C4-2B (cell line): ENCODE measurements around the gene NAPSA.

Experiments
- H3K27ac ChIP-seq: fragments of 450-650 bp; 2 replicates; pipeline ENCODE4 v1.5.1; 2017
- CTCF ChIP-seq: fragments of 450-650 bp; conservative IDR thresholded peaks from 2 replicates; pipeline ENCODE4 v1.5.1; 2017; ENCODE audit warnings: mild to moderate bottlenecking
- ZFX ChIP-seq: fragments of 450-650 bp; IDR thresholded peaks from 2 replicates; pipeline ENCODE4 v1.6.1; 2017

NAPSA gene

GRCh38 chr19:50333737-50334617 is 31.5 kb downstream of the NAPSA start:
- peak overlapping the region; percentile 72 for H3K27ac ChIP-seq
- peak; percentile 83; the same call in 1 of the 2 replicates for TF ChIP-seq ZFX
- TF ChIP-seq CTCF: no peak

GRCh38 chr19:50333235-50333736 is 32.2 kb downstream of the NAPSA start:
- TF ChIP-seq ZFX: no peak
- TF ChIP-seq CTCF: no peak
- H3K27ac ChIP-seq: peak overlapping the region; percentile 72

- TF ChIP-seq ZFX (no peak), CTCF (no peak)
- H3K27ac ChIP-seq: peak overlapping the region; percentile 72; the same call in 1 of the 2 replicates
Observed at GRCh38 chr19:50332244-50333038, 33.0 kb downstream of the NAPSA start.

GRCh38 chr19:50331994-50332243 is 33.5 kb downstream of the NAPSA start:
- no peak overlapping the region for H3K27ac ChIP-seq

GRCh38 chr19:50331221-50331993 is 34.0 kb downstream of the NAPSA start:
- H3K27ac ChIP-seq: no peak overlapping the region

More at GRCh38 chr19:50331994-50332243, 33.5 kb downstream of the NAPSA start:
- TF ChIP-seq ZFX: no peak
- no peak for TF ChIP-seq CTCF

GRCh38 chr19:50330365-50331078 is 34.9 kb downstream of the NAPSA start:
- H3K27ac ChIP-seq: no peak overlapping the region

More at GRCh38 chr19:50331221-50331993, 34.0 kb downstream of the NAPSA start:
- TF ChIP-seq ZFX (no peak), CTCF (no peak)

GRCh38 chr19:50329926-50330294 is 35.5 kb downstream of the NAPSA start:
- H3K27ac ChIP-seq: peak overlapping the region; percentile 33

More at GRCh38 chr19:50330365-50331078, 34.9 kb downstream of the NAPSA start:
- TF ChIP-seq ZFX (no peak), CTCF (no peak)
